NCI-H1417 (cell line): ENCODE data around the gene XIRP2.

Experiments
- DNase-seq, 3 experiments: peaks; one replicate each; lab custom pipeline; 2025; lab: John Stamatoyannopoulos, UW

XIRP2 gene

GRCh38 chr2:167134381-167135072 lies 246.2 kb downstream of the XIRP2 start:
- peak in 2 of 3 experiments; percentile 2 to 59 for DNase-seq

GRCh38 chr2:167135706-167136105 lies 247.4 kb downstream of the XIRP2 start:
- DNase-seq = no peak

DNA sequence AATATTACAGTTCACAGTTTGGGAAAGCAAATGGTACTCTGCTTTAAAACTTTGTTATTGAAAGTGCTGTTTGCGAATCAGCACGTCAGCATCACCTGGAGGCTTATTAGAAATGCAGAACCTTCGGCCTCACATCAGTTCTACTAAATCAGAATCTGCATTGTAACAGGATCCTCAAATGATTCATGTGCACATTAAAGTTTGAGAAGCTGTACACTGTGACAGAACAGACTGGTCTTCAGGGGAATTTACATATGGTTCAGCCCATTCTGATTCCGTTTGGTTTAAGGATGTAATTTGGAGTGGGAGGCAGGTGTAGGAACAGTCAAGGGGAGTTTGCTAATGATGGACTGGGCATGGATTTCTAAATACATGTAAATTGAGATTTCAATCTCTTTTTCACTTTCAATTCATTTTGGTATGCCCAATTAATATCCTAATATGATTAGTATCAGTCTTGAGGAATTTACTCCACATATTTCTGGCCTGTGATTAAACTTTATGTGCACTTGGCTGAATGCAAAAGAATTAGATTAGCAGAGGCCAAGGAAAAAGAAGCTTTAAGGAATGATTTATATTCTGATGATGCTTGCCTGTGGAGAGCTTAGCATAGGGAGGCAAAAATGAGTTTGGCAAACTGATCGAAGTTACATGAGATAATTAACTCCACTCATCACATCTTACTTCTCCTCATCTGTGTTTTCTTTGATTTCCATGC lies 248.8 kb downstream of the XIRP2 start:
- no peak for DNase-seq

- no peak for DNase-seq
Observed at GRCh38 chr2:167140330-167140729, 252.1 kb downstream of the XIRP2 start.

- DNase-seq = peak in 1 of 3 experiments; percentile 0
Observed at GRCh38 chr2:167140767-167141166, 252.5 kb downstream of the XIRP2 start.

GRCh38 chr2:167142554-167142953 lies 254.3 kb downstream of the XIRP2 start:
- DNase-seq = no peak

DNA sequence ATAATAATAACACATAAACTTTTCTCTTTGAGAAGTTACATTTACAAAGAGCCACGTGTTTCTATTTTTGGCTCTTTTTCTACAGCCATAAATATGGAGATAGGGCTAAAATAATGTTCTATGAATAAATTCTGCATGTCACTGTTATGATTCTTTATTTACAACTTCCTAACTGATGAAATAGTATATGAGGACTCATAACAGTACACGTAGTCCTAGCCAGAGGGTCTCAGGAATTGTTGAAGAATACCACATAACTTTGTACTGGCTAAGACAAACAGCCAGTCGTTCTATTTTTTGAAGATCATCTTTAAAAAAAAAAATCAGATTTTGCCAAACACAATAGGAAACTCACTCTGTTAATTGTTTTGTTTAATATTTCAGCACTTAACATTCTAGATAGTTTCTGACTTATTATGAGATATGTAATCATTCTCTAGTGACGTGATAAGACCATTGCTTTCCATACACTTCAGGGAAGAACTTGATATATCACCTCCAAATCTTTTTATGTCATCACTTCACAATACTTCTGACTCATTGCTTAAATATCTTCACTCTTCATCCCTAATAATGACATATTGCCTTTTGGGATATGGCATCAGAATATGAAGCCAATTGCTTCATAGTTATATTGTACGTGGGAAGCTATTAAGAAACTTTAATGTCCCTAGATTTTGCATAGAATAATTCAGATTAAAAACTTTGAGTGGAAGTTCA lies 256.1 kb downstream of the XIRP2 start:
- no peak for DNase-seq

DNA sequence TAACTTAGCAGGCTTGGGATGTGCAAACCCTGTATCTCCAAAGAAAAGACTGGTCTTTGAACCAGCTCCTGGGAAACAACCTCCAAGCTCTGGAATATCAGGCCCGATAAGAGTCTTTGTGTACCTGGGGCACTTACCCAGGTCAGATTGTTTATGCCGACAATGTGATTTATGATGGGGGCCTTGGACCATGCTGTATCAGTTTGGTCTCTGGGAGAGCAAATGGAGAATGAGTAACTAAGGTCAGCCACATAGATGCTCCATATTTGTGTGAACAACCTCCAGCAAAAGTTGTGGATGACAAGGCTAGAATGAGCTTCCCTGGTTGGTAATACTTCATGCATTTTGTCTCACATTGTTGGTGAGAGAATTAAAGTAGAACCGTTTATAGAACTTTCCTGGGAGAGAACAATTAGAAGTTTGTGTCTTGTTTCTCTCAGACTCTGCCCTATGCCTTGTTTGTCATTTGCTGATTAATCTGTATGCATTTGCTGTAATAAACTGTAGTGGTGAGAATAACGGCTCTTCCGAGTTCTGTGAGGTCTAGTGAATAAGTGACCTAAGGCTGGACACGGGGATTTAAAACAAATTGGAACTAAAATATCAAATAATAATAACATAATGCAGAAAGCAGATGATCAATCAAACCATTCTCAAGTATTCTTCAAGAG lies 259.1 kb downstream of the XIRP2 start:
- no peak for DNase-seq

- DNase-seq = no peak
Observed at GRCh38 chr2:167151894-167152293, 263.6 kb downstream of the XIRP2 start.

- no peak for DNase-seq
Observed at GRCh38 chr2:167157523-167157922, 269.2 kb downstream of the XIRP2 start.

DNA sequence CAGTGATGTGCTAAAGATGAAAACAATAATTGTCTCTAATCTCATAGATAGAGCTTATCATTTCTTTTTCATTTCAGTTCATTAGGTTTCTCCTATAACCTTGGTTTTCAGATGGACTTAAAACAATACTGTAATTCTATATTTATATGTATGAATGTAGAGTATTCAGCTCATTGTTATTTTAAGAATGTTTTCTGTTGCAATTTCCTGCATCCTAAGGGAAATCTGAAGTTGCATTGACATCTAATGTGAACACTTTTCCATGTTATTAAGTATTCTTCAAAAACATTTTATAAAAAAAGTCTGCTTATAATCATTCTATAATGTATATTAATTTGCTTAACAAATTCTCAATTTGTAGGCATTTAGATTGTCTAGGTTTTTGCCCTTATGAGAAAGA lies 288.9 kb downstream of the XIRP2 start:
- no peak for DNase-seq

DNA sequence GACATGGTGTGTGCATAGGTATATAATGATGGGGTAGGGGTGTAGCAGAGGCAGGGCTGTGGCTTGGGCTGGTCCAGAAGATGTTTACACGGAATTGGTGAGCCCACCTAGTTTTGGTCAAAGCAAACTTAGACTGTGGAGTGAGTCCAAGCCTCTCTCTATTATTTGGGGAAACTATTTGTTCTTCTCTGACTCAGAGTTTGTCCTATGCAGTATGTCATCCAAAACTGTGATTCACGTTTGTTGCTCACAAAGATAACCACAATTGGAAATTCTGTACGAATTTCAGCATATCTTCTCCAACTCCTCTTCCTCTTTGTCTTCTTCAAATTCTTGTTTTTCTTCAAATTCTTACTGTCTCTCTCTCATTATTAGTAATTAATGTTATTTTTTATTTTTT lies 292.9 kb downstream of the XIRP2 start:
- DNase-seq = no peak

DNA sequence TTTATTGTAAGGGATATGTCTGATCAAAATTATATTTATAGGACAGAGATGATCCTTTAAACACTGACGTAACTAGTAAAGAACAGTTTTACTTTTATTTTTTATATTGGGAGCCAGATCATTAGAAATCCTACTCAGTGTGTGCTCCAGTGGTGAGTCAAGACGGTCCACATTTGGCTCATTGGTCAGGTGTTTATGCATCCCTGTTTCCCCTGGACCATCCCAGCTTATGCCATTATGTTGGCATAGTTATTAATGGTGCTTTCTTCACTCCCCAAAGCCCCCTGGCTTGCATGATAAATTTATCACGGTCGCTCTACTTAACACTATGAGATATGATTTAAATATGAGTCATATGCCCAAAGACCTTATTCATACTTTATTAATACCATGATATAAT lies 293.4 kb downstream of the XIRP2 start:
- no peak for DNase-seq

GRCh38 chr2:167182403-167182802 lies 294.1 kb downstream of the XIRP2 start:
- DNase-seq = no peak

- DNase-seq = no peak
Observed at GRCh38 chr2:167183931-167184330, 295.7 kb downstream of the XIRP2 start.

DNA sequence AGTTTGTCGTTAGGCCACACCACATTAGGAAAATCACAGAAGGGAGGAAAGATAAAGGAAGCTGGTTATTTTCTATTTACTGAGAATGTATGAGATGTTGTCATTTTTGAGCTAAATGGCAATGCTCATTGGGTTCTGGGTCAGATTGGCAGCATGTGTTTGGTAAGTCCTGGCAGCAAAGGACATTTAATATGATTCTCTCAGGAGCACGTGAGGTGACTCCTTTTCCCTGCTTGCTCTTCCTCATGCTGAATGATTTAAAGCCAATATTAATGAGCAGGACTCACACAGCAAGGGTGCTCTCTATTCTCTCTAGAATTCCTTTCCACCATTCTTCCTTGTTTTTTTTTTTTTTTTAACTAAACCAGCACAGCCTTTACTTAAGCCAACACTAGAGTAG lies 298.2 kb downstream of the XIRP2 start:
- DNase-seq = no peak

DNA sequence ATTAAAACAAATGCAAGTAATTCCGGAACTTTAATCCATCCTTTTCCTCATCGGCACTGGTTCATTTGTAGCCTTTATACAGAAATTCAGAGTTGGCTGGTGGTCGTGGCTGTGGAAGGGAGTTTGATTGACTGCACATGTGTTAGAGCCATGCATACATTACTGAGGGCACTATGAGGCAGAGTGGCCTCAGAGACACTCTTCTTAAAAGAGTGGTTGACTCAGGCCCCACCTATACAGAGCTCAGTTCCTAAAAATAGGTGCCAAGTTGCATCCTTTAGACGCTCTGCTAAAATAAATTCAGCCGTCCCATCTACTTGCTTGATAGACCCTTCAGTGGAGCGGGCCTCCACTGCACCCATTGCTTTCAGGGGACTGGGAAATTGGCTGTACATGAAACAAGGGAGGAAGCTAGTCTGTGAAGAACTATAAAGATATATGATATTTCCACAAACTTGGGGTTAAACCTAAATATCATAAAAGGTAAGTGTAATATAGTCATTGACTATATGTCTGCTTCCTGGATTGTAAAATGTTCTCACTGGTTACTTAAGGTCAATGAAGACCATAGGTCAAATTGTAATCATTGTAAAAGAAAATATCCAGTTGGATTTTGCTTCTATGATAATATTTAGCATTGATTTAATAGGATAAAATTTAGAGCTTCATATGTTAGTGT lies 298.9 kb downstream of the XIRP2 start:
- DNase-seq = no peak

DNA sequence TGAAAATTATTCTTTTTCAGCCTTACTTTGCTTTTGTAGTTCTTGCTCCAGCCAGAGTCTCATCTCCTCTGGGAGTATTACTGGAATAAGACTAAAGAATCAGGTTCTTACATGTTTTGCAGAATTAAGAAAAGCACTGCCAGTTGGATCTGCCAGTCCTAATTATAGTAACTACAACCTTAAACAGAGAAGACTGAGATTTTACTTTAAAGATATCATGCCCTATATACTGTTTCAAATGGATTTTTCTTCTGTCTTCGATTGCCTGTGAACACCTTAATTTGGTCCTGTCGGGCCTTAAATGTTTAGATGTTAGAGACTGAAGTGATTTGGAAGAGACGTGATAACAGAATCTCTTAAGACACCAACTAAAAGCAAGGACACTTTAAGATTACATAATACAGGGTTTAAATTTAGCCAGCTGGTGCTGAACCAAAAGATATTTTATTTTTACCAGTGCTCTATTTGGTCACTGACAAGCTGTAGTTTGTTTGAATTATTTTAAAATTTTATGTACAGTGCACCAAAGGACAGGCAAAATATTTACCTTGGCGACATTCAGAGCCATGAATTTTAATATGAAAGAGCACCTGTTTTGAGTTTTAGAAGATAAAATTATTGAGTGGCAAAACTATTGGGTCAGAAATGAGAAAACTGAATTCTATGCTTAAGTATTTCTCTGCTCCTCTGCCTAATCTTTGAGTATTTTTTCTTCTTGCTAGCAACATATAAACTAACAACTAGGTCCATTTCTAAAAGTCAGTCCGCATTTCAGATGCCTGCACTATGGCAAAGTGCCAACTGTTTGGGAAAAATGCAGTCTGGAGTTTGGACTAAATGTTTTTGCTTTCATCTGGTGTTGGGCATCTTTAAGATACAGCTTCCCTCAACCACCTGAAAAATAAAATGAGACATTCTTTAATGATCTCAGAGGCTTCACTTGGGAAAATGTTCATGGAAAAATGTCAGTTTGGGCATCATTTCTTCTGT lies 300.0 kb downstream of the XIRP2 start:
- no peak for DNase-seq

DNA sequence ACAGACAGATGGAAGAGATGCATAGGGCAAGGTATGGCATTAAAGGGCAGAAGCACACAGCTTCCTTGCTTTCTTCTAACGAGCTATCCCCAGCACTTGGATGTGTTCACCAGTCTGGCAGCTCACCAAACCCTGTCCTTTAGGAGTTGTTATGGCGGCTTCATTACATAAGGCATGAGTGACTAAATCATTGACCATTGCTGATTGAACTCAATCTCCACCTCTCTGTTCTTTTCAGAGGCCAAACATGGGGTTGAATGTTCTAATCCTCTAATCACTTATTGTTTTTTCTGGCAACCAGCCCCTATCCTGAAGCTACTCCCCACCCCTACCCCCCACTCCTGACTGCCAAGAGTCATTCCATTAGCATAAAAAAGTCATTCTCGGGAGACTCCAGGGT lies 301.8 kb downstream of the XIRP2 start:
- DNase-seq = no peak

DNA sequence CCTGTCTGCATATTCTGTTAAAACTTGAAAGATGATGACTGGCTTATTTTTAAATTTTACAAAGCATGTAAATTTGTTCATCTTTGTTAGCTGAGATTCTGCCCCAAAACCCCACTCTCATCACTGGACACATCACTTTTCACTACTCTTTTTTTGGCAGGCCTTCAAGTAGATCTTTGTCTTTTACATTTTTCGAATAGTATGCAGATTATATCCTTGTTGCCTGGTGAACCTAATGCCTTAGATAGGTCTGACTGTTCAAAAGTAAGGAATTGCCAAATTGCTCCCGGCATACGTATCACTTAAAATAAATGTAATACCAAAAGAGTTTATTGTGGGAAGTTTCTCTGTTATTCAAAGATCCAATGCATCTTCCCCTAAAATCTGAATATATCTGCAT lies 303.3 kb downstream of the XIRP2 start:
- no peak for DNase-seq

DNA sequence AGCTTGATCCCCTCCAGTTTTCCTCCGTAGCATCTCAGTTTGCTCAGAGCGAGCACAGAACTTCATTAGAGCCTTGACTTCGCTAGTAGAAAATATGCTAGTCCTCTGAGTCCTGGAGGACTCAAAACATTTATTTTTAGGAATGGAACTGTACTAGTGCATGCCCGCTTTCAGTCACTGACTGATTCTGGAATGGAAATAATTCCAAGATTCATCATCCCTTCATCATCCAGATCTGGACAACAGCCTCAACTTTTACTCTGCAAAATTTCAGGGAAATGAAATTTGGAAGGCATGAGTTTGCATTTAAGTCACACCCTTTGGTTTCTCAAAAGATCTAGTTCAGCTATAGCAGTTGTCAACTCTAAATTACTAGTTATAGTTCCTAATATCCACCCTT lies 304.6 kb downstream of the XIRP2 start:
- DNase-seq = no peak
